Astrocyte of the cerebellum (primary cell): ENCODE data around the gene ASPG.

ENCODE experiments used
- DNase-seq: peaks from one replicate; pipeline ENCODE4 v3.0.0-alpha.2; 2011; ENCODE audit warnings: low read depth
- H3K4me3 ChIP-seq: 2 replicates; pipeline ENCODE4 v1.5.1; 2011; ENCODE audit warnings: mild to moderate bottlenecking, low read depth, low read length, moderate library complexity
- in situ Hi-C: cut with HindIII; loops from 2 replicates; pipeline ENCODE4 v1.10.0; 2017; ENCODE audit warnings: low sequenced_read_pairs
- TF ChIP-seq, protein P1 (sequence below): IDR thresholded peaks from 2 replicates; pipeline ENCODE4 v1.5.1; 2012; ENCODE audit warnings: low read length, low read depth, moderate library complexity, mild to moderate bottlenecking; ENCODE audit errors: missing control alignments

The ASPG gene

DNA sequence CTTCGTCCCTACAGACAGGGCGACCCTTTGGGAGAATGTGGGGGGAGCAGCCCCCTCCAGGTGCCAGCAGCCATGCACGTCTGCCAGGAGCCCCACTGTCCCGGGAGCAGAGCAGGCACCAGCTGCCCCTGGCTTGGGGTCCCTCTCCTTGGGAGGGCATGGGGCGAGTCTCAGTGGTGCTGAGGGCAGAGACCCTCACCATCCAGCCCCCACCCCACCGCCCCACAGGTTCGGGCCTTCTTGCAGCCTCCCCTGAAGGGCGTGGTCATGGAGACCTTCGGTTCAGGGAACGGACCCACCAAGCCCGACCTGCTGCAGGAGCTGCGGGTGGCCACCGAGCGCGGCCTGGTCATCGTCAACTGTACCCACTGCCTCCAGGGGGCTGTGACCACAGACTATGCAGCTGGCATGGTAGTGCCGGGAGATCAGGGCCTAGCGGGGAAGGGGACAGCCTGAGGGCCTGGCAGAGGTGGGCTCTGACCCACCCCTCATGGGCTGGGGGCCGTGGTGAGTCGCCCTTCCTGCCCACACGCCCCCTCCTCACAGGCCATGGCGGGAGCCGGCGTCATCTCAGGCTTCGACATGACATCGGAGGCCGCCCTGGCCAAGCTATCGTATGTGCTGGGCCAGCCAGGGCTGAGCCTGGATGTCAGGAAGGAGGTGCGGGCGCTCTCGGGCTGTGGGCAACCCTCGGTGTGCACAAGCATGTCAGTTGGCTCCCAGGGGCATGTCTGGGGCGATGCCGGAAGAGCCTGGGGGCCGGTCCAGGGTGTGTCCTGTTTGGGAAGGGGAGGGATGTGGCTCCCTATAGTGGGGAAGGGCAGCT is 18.8 kb downstream of the ASPG start:
- in situ Hi-C loops = no loop called here
- TF ChIP-seq, protein P1, sequence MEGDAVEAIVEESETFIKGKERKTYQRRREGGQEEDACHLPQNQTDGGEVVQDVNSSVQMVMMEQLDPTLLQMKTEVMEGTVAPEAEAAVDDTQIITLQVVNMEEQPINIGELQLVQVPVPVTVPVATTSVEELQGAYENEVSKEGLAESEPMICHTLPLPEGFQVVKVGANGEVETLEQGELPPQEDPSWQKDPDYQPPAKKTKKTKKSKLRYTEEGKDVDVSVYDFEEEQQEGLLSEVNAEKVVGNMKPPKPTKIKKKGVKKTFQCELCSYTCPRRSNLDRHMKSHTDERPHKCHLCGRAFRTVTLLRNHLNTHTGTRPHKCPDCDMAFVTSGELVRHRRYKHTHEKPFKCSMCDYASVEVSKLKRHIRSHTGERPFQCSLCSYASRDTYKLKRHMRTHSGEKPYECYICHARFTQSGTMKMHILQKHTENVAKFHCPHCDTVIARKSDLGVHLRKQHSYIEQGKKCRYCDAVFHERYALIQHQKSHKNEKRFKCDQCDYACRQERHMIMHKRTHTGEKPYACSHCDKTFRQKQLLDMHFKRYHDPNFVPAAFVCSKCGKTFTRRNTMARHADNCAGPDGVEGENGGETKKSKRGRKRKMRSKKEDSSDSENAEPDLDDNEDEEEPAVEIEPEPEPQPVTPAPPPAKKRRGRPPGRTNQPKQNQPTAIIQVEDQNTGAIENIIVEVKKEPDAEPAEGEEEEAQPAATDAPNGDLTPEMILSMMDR = no peak
- H3K4me3 ChIP-seq = no peak overlapping the region
- no peak for DNase-seq

DNA sequence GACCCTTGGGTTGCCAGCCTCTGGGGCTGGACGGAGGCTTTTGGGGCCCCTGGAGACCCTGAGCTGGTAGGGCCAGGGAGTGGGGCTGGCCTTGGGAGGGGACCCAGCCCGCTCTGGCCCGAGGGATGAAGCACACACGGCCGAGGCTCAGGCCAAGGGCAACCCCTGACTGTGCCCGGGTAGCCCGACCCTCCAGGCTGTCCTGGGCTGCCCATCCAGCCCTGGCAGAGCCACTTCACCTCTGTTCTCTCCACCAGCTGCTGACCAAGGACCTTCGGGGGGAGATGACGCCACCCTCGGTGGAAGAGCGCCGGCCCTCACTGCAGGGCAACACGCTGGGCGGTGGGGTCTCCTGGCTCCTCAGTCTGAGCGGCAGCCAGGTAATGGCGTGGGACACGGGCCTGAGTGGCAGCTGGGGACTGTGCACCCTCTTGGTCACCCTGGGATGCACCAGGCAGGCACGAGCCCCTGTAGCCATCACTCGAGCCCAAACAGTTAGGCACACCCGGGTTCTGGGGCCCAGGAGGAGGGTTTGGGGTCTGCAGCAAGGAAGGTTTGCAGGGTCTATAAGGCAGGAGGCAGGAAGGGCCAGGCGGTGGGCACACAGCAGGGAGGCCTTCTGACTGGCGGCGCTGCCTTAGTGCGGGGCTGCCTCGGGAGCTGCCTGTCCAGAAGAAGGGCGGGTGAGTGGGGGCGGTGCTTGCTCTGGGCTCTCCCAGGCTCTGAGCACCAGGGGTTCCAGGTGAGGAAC is 19.7 kb downstream of the ASPG start:
- TF ChIP-seq, protein P1 = no peak
- no peak overlapping the region for H3K4me3 ChIP-seq
- DNase-seq = no peak
- in situ Hi-C loops = no loop called here

GRCh38 chr14:104105822-104106470 is 20.4 kb downstream of the ASPG start:
- in situ Hi-C loops = no loop called here
- H3K4me3 ChIP-seq = no peak overlapping the region
- TF ChIP-seq, protein P1 = no peak
- no peak for DNase-seq

DNA sequence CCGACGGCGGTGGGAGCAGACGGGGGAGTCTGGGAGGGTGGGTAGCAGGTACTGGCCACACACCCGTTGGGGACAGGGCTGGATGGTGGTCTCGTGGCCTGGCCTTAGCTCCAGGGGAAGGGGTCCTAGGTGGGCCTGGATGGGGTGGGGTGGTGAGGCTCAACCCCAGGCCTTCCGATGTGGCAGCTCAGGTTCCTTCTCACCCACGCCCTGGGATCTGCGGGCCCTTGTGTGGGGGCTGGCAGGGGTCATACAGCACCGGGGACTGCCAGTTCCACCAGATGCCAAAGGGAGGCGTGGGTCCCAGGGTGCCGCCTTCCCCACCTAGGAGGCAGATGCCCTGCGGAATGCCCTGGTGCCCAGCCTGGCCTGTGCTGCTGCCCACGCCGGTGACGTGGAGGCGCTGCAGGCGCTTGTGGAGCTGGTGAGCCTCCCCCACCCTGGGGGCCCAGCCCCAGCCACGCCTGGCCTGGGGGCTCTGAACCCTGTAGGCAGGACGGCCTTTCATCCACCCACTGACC is 21.0 kb downstream of the ASPG start:
- H3K4me3 ChIP-seq = no peak overlapping the region
- no peak for DNase-seq
- TF ChIP-seq, protein P1 = no peak
- in situ Hi-C loops = no loop called here

DNA sequence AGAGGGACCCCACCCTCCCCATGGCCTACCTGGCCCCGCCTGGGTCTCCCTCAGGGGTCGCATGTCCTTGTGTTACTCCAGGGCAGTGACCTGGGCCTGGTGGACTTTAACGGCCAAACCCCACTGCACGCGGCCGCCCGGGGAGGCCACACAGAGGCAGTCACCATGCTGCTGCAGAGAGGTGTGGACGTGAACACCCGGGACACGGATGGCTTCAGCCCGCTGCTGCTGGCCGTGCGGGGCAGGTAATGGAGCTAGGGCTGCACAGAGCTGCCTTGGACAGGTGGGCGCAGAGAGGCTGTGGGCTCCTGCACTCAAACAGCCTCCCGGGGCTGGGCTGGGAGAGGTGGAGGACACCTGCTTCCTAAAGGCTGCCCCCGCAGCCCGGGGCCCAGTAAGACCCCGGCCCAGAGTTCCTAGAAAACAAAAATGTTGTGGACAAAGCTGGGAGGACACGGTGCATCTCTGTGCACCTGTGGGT is 21.6 kb downstream of the ASPG start:
- no peak overlapping the region for H3K4me3 ChIP-seq
- in situ Hi-C loops = no loop called here
- DNase-seq = no peak
- TF ChIP-seq, protein P1 = no peak
